ENCODE results near the gene KCNQ4.

Gene KCNQ4

DNA sequence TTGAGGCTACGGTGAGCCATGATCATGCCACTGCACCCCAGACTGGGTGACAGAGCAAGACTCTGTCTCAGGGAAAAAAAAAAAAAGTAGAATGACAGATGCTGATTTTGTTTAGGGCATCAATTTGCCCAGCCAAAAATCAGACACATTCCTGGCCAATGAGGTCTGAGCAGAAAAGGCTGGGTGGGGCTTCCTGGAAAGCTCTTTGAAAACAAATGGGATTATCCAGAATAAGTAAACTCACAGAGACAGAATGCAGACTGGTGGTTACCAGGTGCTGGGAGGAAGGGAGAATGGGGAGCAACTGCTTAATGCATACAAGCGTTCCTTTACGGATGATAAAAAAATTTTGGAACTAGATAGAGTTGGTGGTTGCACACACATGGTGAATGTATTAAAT, 88.7 kb downstream of the KCNQ4 start:
- DNase-seq, result no peak

DNA sequence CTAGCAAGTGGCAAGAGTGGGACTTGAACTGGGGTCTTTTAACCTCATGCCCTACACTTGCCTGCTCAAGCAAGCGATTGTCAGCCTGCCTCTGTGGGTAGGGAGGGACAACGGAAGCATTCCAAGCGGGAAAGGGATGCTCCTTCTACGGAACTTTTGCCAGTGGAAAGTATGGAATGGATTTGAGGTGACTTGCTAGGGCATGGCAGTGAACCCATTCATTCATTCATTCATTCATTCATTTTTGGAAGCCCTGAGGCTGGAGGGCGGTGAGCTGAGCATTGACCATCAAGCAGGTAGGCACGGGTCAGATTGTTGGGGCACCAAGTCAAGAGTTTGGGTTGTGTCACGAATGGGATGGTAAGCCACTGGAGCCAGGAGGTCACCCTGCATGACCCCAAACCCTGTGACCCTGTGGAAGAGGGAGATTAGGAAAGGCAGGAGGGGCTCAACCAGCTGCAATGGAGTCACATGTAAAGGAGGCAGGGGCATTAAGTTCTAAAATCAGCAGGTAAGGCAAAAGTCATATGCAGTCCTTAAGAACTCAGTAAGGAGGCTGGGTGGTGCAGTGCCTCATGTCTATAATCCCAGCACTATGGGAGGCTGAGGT, 90.4 kb downstream of the KCNQ4 start:
- DNase-seq, result no peak

- no peak for DNase-seq
Observed at GRCh38 chr1:40876436-40876761, 92.8 kb downstream of the KCNQ4 start.

DNA sequence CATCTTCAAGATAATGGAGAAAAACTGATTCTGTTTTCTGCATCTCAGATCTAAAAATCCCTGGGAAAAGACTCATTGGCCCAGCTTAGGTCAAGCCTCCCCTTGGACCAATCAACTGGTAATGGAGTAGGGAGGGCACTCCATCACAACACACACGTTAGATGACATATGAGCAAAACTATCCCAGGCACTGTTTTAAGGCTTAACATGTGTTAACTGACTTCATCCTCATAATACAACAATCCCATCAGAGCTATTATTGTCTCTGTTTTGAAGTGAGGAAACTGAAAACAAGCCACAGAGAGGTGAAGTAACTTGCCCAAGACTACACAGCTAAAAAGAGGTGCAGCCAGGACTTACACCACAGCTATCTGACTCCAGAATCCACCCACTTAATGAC, 93.3 kb downstream of the KCNQ4 start:
- no peak for DNase-seq

DNA sequence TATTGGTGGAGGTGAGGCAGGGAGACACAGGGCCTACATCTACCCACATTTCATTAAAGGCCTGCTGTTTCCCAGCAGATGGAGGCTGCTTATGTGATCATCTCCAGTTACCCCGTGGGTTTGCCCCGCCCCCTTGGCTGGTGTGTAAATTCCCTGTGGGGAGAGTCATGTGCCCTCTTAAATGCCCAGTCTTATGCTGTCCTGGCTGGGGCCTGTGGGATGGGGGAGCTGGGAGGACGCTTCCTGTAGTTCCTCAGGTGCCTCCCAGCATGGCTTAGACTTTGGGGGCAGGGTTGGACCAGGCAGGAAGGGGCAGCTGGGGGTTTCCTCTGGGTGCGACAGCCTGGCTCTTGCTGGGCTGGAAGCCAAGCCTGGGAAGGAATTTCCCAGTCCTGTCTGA, 94.1 kb downstream of the KCNQ4 start:
- DNase-seq, result no peak

GRCh38 chr1:40878906-40879305, 95.3 kb downstream of the KCNQ4 start:
- DNase-seq, result no peak

DNA sequence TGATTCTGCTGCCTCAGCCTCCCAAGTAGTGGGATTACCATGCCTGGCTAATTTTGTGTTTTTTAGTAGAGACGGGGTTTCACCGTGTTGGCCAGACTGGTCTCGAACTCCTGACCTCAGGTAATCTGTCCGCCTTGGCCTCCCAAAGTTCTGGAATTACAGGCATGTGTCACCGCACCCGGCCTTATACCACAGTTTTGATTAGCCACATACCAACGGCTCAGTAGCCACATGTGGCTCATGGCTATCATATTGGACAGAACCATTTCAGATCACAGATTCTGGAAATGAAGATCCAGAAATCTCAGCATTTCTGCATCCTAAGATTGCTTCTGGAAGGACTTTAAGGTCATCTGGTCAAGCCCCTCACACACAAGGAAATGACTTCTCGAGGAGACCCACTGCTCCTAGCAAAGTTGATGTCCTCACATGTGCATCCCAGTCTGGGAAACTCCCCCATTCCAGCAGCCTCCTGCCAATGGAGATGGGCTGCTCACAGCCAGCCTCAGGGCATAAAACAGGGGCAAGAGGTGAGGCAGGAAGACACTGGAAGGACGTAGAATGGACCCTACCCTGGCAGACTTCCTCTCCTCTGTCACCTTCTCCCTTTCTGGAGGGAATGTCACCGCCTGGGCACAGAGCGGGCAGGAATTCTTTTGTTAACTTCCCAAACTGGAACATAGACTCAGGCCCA, 96.0 kb downstream of the KCNQ4 start:
- no peak for DNase-seq

GRCh38 chr1:40880813-40881549, 97.4 kb downstream of the KCNQ4 start:
- DNase-seq, result no peak

GRCh38 chr1:40884055-40884795, 100.6 kb downstream of the KCNQ4 start:
- DNase-seq, result no peak

GRCh38 chr1:40886318-40887011, 102.9 kb downstream of the KCNQ4 start:
- DNase-seq, result no peak

- no peak for DNase-seq
Observed at GRCh38 chr1:40887012-40887378, 103.4 kb downstream of the KCNQ4 start.

- DNase-seq, result no peak
Observed at GRCh38 chr1:40887652-40888051, 104.1 kb downstream of the KCNQ4 start.
